SHP77 treated with DMSO at 0.1 percent for 48 hours (cell line): ENCODE data around the gene SPRR2D.
"Not testable (repeated sequence)": the region's sequence is repeated elsewhere in the genome, so short reads cannot be mapped to it uniquely, and the experiment has no call there.

Experiments used
- DNase-seq: peaks from one replicate; lab custom pipeline; 2025; lab: John Stamatoyannopoulos, UW

SPRR2D gene

GRCh38 chr1:153011235-153011758, 29.6 kb downstream of the SPRR2D start:
- DNase-seq, result not testable (repeated sequence)

- DNase-seq, result no peak
These were observed 39.5 kb downstream of the SPRR2D start, which contains the start of gene SPRR3 for GRCh38 chr1:153001382-153001781. SPRR3 (plus strand) TSS chr1:153001749; CDS start chr1:153003021, 1,272 bp downstream.

- DNase-seq, result no peak
These were observed 40.6 kb downstream of the SPRR2D start for GRCh38 chr1:153000294-153000693.

- no peak for DNase-seq
These were observed 41.1 kb downstream of the SPRR2D start for GRCh38 chr1:152999818-153000217.

GRCh38 chr1:152998476-152998875, 42.4 kb downstream of the SPRR2D start:
- no peak for DNase-seq

GRCh38 chr1:152997901-152998300, 43.0 kb downstream of the SPRR2D start:
- no peak for DNase-seq

GRCh38 chr1:152996633-152997400, 44.1 kb downstream of the SPRR2D start:
- no peak for DNase-seq

- DNase-seq, result no peak
These were observed 45.1 kb downstream of the SPRR2D start for GRCh38 chr1:152995842-152996241.

GRCh38 chr1:152993186-152993585, 47.7 kb downstream of the SPRR2D start:
- DNase-seq, result no peak
